Measurements from ENCODE around the gene PPP4C.

PPP4C gene

DNA sequence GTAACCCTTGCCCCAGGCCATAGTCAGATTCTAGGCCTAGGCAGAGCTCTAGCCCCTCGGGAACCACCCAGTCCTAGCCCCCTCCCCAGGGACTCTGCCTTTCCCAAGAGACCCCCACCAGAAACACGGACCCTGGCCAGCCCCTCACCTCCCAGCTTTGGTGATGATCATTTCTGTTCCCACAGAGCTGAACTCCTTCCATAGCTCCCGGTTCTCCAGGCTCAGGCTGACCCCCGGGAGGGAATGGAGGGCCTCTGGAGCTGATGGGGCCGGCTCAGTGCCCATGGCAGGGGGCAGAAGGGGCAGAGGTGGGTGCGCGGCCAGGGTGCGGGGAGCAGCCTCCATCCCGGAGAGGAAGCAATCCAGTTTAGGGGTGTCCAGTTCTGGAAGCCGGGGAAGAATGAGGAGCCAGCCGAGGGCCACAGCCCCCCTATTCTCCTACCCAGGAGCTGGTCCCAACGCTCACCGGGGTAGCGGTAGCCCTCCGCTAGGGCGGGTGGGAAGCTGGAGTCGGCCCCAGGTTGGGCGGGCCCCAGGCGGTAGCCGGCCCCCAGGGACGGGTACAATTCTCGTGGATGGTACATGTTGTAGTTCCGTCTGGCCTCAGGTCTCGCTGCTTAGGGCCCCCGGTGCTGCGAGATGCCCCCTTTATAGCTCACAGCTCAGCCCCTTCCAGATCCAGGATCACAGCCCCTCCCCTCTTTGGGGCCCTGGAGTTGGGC is 15.0 kb downstream of the PPP4C start:
- peak overlapping the region; percentile 87 for H3K27ac ChIP-seq (ENCODE audit: poor library complexity, severe bottlenecking)
- H3K9me3 ChIP-seq (ENCODE audit: severe bottlenecking), result no peaks in the 10 kb centered on the region
- DNase-seq (ENCODE audit: low spot score) (peak; percentile 62), ATAC-seq (ENCODE audit: low read depth) (no peak)
- TF ChIP-seq, protein P1, sequence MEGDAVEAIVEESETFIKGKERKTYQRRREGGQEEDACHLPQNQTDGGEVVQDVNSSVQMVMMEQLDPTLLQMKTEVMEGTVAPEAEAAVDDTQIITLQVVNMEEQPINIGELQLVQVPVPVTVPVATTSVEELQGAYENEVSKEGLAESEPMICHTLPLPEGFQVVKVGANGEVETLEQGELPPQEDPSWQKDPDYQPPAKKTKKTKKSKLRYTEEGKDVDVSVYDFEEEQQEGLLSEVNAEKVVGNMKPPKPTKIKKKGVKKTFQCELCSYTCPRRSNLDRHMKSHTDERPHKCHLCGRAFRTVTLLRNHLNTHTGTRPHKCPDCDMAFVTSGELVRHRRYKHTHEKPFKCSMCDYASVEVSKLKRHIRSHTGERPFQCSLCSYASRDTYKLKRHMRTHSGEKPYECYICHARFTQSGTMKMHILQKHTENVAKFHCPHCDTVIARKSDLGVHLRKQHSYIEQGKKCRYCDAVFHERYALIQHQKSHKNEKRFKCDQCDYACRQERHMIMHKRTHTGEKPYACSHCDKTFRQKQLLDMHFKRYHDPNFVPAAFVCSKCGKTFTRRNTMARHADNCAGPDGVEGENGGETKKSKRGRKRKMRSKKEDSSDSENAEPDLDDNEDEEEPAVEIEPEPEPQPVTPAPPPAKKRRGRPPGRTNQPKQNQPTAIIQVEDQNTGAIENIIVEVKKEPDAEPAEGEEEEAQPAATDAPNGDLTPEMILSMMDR (IDR thresholded peaks at IDR 0.05; ENCODE audit: poor library complexity, severe bottlenecking), result no peak
- H3K4me1 ChIP-seq (ENCODE audit: insufficient read depth, poor library complexity, severe bottlenecking), result peaks cover 13% of the 10 kb centered on the region
- no peak overlapping the region for H3K4me3 ChIP-seq (ENCODE audit: severe bottlenecking)
- peaks cover 4% of the 10 kb centered on the region; the same call in 1 of the 2 replicates for H3K36me3 ChIP-seq (ENCODE audit: low read depth)
- H3K27me3 ChIP-seq (ENCODE audit: insufficient read depth, poor library complexity, severe bottlenecking), result no peaks in the 10 kb centered on the region

DNA sequence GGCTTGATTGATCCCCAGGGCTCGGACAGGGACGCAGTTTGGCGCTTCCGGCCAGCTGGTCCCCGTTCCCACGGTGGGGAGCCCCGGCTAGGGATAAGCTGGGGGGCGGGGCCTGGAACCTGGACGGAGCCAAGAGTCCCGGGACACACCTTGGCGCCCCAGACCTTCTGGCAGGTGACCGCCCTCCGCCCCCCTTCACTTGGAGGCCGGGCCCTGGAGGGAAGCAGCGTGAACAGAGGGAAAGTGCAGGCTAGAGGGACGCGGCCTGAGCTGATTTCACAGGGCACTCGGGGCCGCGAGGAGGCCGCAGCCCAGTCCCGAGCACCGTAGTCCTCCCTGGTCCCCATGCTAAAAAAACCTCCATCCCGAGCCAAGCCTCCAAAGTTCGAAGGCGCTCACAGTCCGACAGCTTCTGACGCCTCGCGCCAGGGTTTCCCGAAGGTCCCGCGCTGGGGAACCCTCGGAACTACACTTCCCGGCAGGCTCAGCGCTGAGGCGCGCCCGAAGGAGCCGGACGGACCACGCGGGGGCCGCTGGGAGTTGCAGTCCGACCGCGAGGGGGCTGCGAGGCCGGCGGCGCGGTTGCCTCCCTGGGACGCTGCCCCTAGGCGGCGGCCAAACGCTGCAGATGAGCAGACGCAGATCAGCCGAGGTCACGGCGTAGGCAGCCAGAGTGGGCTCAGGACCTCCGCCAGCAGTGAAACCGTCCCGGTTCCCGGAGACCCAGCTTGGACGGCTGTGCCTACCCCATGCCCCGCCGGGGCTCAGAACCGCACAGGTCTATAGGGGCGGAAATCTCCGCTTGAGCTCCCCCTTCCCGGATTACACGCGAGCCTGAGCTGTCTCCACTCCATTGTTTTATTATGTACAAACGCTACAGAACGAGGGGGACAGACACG is 15.9 kb downstream of the PPP4C start, which contains the start of gene TBX6:
TBX6 (minus strand) TSS at position 451 of the 899 bp plus-strand sequence. CDS start 731 bp downstream, outside the sequence.
- Histone ChIP-seq H3K27me3 (ENCODE audit: insufficient read depth, poor library complexity, severe bottlenecking) (no peaks in the 10 kb centered on the region), H3K4me1 (ENCODE audit: insufficient read depth, poor library complexity, severe bottlenecking) (peaks cover 13% of the 10 kb centered on the region), H3K27ac (ENCODE audit: poor library complexity, severe bottlenecking) (peak within 1 kb of the TSS; percentile 87), H3K36me3 (ENCODE audit: low read depth) (peaks cover 4% of the 10 kb centered on the region; the same call in 1 of the 2 replicates), H3K9me3 (ENCODE audit: severe bottlenecking) (peaks cover 3% of the 10 kb centered on the region), H3K4me3 (ENCODE audit: severe bottlenecking) (peak within 1 kb of the TSS; percentile 21)
- ATAC-seq (ENCODE audit: low read depth) (peak; percentile 87), DNase-seq (ENCODE audit: low spot score) (peak; percentile 91)
- TF ChIP-seq, protein P1 (IDR thresholded peaks at IDR 0.05; ENCODE audit: poor library complexity, severe bottlenecking), result peak; percentile 92

- H3K4me1 ChIP-seq (ENCODE audit: insufficient read depth, poor library complexity, severe bottlenecking), result peaks cover 13% of the 10 kb centered on the region
- no peaks in the 10 kb centered on the region for H3K27me3 ChIP-seq (ENCODE audit: insufficient read depth, poor library complexity, severe bottlenecking)
- peak overlapping the region; percentile 87 for H3K27ac ChIP-seq (ENCODE audit: poor library complexity, severe bottlenecking)
- H3K9me3 ChIP-seq (ENCODE audit: severe bottlenecking), result peaks cover 9% of the 10 kb centered on the region
- peak overlapping the region; percentile 21 for H3K4me3 ChIP-seq (ENCODE audit: severe bottlenecking)
- no peaks in the 10 kb centered on the region; the same call in 1 of the 2 replicates for H3K36me3 ChIP-seq (ENCODE audit: low read depth)
- no peak for DNase-seq (ENCODE audit: low spot score)
- TF ChIP-seq, protein P1 (IDR thresholded peaks at IDR 0.05; ENCODE audit: poor library complexity, severe bottlenecking), result peak; percentile 27
- ATAC-seq (ENCODE audit: low read depth), result no peak
Observed at GRCh38 chr16:30092373-30093010, 16.7 kb downstream of the PPP4C start.

DNA sequence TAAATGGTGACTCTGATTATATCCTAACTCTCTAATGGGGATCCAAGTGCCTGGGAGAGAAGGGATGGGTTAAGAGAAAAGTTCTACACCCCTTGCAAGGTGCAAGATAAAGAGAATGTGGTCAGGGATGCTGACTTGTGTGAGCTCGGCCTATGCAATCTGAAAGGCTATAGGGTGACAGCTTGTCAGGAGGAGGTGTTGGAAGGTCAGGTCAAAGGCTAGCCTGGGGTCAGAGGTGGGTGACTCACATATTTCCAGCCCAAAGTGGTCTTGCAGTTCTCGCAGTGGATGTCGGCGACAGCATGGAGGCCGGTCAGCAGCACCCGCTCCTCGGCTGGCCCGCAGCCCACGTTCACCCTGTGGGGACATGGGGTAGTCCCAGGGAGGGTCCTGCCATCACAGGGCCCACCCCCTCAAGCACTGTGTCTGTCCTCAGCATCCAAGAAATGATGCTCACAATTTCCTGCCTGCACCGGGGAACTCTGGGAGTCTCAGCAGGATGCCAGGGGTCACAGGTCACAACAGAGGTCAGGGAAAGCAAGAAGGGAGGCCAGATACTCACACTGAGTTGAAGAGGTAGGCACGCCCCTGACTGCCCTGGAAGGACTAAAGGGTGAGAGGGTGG is 18.9 kb downstream of the PPP4C start:
- no peak overlapping the region for H3K4me3 ChIP-seq (ENCODE audit: severe bottlenecking)
- ATAC-seq (ENCODE audit: low read depth) (no peak), DNase-seq (ENCODE audit: low spot score) (no peak)
- no peak overlapping the region for H3K27ac ChIP-seq (ENCODE audit: poor library complexity, severe bottlenecking)
- H3K4me1 ChIP-seq (ENCODE audit: insufficient read depth, poor library complexity, severe bottlenecking), result peaks cover 9% of the 10 kb centered on the region
- TF ChIP-seq, protein P1 (IDR thresholded peaks at IDR 0.05; ENCODE audit: poor library complexity, severe bottlenecking), result no peak
- H3K9me3 ChIP-seq (ENCODE audit: severe bottlenecking), result peaks cover 18% of the 10 kb centered on the region
- no peaks in the 10 kb centered on the region for H3K27me3 ChIP-seq (ENCODE audit: insufficient read depth, poor library complexity, severe bottlenecking)
- H3K36me3 ChIP-seq (ENCODE audit: low read depth), result no peaks in the 10 kb centered on the region; the same call in 1 of the 2 replicates

All from RWPE2 (cell line).